Measurements from ENCODE around the gene PCYT2.

DNA sequence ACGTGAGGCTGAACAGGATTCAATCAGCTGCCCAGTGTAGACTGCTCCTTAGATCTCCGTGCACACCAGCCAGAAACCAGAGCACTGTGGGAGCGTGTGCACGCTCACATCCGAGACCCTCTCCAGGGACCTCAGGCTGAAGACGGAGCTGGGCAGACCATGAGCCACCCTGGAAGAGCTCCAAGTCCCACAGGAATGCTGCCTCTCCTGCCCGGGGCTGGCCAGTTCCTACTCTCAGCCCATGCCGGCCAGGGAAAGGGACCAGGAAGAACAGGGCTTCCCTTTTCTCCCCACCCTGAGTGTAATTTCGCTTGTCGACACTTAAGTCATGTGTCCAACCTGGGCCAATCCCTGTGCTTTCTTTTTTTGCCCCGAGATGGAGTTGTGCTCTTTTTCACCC lies 26.7 kb downstream of the PCYT2 start:
- TF ChIP-seq CTCF (conservative IDR thresholded peaks at IDR 0.05; ENCODE audit: low read depth, low read length) (no peak), EZH2 (IDR thresholded peaks at IDR 0.05; ENCODE audit: borderline replicate concordance, low read depth, low read length, poor library complexity, severe bottlenecking) (no peak)
